IMR-90 (cell line): ENCODE results near the gene FOXO3. TPM values are rescaled to one million over a fixed set of nuclear protein-coding genes. Genes with fewer than 3 reads are reported as not detected.

Experiments used
- ATAC-seq: fragments of 200-7000 bp; cut with Tn5 transposase; 2 replicates; pipeline ENCODE4 v1.9.1; 2020; ENCODE audit warnings: low read depth, mild to moderate bottlenecking, moderate library complexity
- BruUV-seq: library from RNA; stranded (reverse); fragments of 400-500 nt; replicated peaks from 2 replicates; lab custom pipeline; 2021; lab: Mats Ljungman, UMichigan
- CTCF ChIA-PET: fragments of 300-600 bp; formaldehyde crosslinking; extraction: SDS; loops from one replicate; lab custom pipeline; 2021; ENCODE audit warnings: antibody characterized with exemption; lab: Yijun Ruan, JAX
- POLR2A ChIA-PET: fragments of 300-600 bp; sonication (Branson Sonifier 250); formaldehyde crosslinking; loops from one replicate; lab custom pipeline; 2022; ENCODE audit warnings: antibody characterized with exemption; ENCODE audit not compliant: unreplicated experiment; lab: Charles Lee
- DNase-seq: peaks from one replicate; pipeline ENCODE4 v3.0.0; 2013
- H2AFZ ChIP-seq: replicated peaks from 2 replicates; pipeline ENCODE3; 2013; ENCODE audit warnings: low read length, mild to moderate bottlenecking; ENCODE audit not compliant: poor library complexity
- H2AK5ac ChIP-seq: 2 replicates; pipeline ENCODE4 v1.6.1; 2013; ENCODE audit warnings: low read depth, low read length, inconsistent platforms
- H2AK9ac ChIP-seq: replicated peaks from 2 replicates; pipeline ENCODE3; 2013; ENCODE audit warnings: mild to moderate bottlenecking, low read depth, low read length, moderate library complexity; ENCODE audit not compliant: poor library complexity
- H2BK120ac ChIP-seq: 2 replicates; pipeline ENCODE4 v1.6.1; 2013; ENCODE audit warnings: low read depth, low read length, inconsistent platforms
- H2BK15ac ChIP-seq: 3 replicates; pipeline ENCODE4 v1.6.1; 2013; ENCODE audit warnings: low read depth, low read length, inconsistent platforms
- H2BK20ac ChIP-seq: 2 replicates; pipeline ENCODE4 v1.6.1; 2013; ENCODE audit warnings: low read depth, mild to moderate bottlenecking, inconsistent platforms, low read length, moderate library complexity
- H2BK5ac ChIP-seq: 2 replicates; pipeline ENCODE4 v1.6.1; 2013; ENCODE audit warnings: mild to moderate bottlenecking, low read depth, low read length, inconsistent platforms; ENCODE audit not compliant: poor library complexity, severe bottlenecking
- H3K14ac ChIP-seq: replicated peaks from 2 replicates; pipeline ENCODE4 v1.6.1; 2013; ENCODE audit warnings: low read depth, low read length, inconsistent platforms
- H3K18ac ChIP-seq: 2 replicates; pipeline ENCODE4 v1.6.1; 2013; ENCODE audit warnings: low read depth, low read length, control low read depth
- H3K23ac ChIP-seq: 2 replicates; pipeline ENCODE4 v1.6.1; 2013; ENCODE audit warnings: low read depth, low read length, inconsistent platforms
- H3K27ac ChIP-seq: 2 replicates; pipeline ENCODE4 v1.5.1; 2013; ENCODE audit warnings: mild to moderate bottlenecking, control low read depth, low read length; ENCODE audit not compliant: insufficient read depth
- H3K27me3 ChIP-seq: 2 replicates; pipeline ENCODE4 v1.6.1; 2013; ENCODE audit warnings: low read length; ENCODE audit not compliant: control insufficient read depth, insufficient read depth
- H3K36me3 ChIP-seq: 2 replicates; pipeline ENCODE4 v1.6.1; 2013; ENCODE audit warnings: low read length, mixed read lengths; ENCODE audit not compliant: control insufficient read depth, insufficient read depth
- H3K4ac ChIP-seq: 2 replicates; pipeline ENCODE4 v1.6.1; 2013; ENCODE audit warnings: low read depth, low read length, inconsistent platforms
- H3K4me1 ChIP-seq: 2 replicates; pipeline ENCODE4 v1.6.1; 2013; ENCODE audit warnings: low read length, mixed read lengths; ENCODE audit not compliant: control insufficient read depth, insufficient read depth
- H3K4me2 ChIP-seq: 2 replicates; pipeline ENCODE4 v1.6.1; 2013; ENCODE audit warnings: low read depth, mild to moderate bottlenecking, control low read depth, low read length, moderate library complexity
- H3K4me3 ChIP-seq: 2 replicates; pipeline ENCODE4 v1.5.1; 2013; ENCODE audit warnings: low read depth, mild to moderate bottlenecking, control low read depth, low read length, moderate library complexity; ENCODE audit not compliant: insufficient read depth
- H3K56ac ChIP-seq: 2 replicates; pipeline ENCODE4 v1.6.1; 2013; ENCODE audit warnings: low read length, inconsistent platforms; ENCODE audit not compliant: insufficient read depth; ENCODE audit errors: extremely low read depth
- H3K79me1 ChIP-seq, 2 experiments: 2 replicates each; pipeline ENCODE4 v1.6.1; 2013; ENCODE audit warnings: low read length in 2 of 2, inconsistent platforms in 1 of 2, low read depth in 1 of 2
- H3K9ac ChIP-seq: 2 replicates; pipeline ENCODE4 v1.6.1; 2013; ENCODE audit warnings: low read depth, low read length, control low read depth
- H3K9me1 ChIP-seq: 2 replicates; pipeline ENCODE4 v1.6.1; 2013; ENCODE audit warnings: low read length, inconsistent platforms; ENCODE audit not compliant: insufficient read depth
- H3K9me3 ChIP-seq: 2 replicates; pipeline ENCODE4 v1.6.1; 2013; ENCODE audit warnings: low read length; ENCODE audit not compliant: control insufficient read depth, insufficient read depth
- H4K20me1 ChIP-seq: 2 replicates; pipeline ENCODE4 v1.6.1; 2013; ENCODE audit warnings: low read length, inconsistent platforms; ENCODE audit not compliant: insufficient read depth
- H4K5ac ChIP-seq: 2 replicates; pipeline ENCODE4 v1.6.1; 2013; ENCODE audit warnings: mild to moderate bottlenecking, low read depth, low read length, control low read depth
- H4K8ac ChIP-seq, 2 experiments: 2 replicates each; pipeline ENCODE4 v1.6.1; 2013; ENCODE audit warnings: low read depth in 2 of 2, low read length in 2 of 2, control low read depth in 1 of 2, inconsistent platforms in 1 of 2
- H4K91ac ChIP-seq: 2 replicates; pipeline ENCODE4 v1.6.1; 2013; ENCODE audit warnings: low read depth, low read length, inconsistent platforms; ENCODE audit not compliant: insufficient read depth
- BHLHE40 ChIP-seq: fragments of 150-350 bp; IDR thresholded peaks from 2 replicates; pipeline ENCODE4 v1.6.1; 2016; ENCODE audit warnings: mild to moderate bottlenecking, low read depth, low read length
- CEBPB ChIP-seq: IDR thresholded peaks from 2 replicates; pipeline ENCODE4 v1.6.1; 2012; ENCODE audit warnings: low read depth, low read length, improper control_type of control experiment
- CHD1 ChIP-seq: IDR thresholded peaks from 2 replicates; pipeline ENCODE4 v1.6.1; 2012; ENCODE audit warnings: low read depth, low read length, improper control_type of control experiment
- ELK1 ChIP-seq: fragments of 150-350 bp; IDR thresholded peaks from 2 replicates; pipeline ENCODE4 v1.6.1; 2016; ENCODE audit warnings: low read depth, mild to moderate bottlenecking, low read length, moderate library complexity, borderline replicate concordance
- MAFK ChIP-seq: IDR thresholded peaks from 2 replicates; pipeline ENCODE4 v1.6.1; 2012; ENCODE audit warnings: low read depth, low read length, improper control_type of control experiment
- MAZ ChIP-seq: IDR thresholded peaks from 2 replicates; pipeline ENCODE4 v1.6.1; 2012; ENCODE audit warnings: low read depth, mild to moderate bottlenecking, low read length, improper control_type of control experiment, moderate library complexity, borderline replicate concordance
- MXI1 ChIP-seq: IDR thresholded peaks from 2 replicates; pipeline ENCODE4 v1.6.1; 2012; ENCODE audit warnings: low read depth, mild to moderate bottlenecking, low read length, moderate library complexity, borderline replicate concordance
- NFE2L2 ChIP-seq: fragments of 150-350 bp; IDR thresholded peaks from 2 replicates; pipeline ENCODE4 v1.6.1; 2016; ENCODE audit warnings: low read depth, mild to moderate bottlenecking, low read length
- POLR2A ChIP-seq: IDR thresholded peaks from 2 replicates; pipeline ENCODE4 v1.6.1; 2012; ENCODE audit warnings: mild to moderate bottlenecking, low read depth, low read length
- RAD21 ChIP-seq: IDR thresholded peaks from 2 replicates; pipeline ENCODE4 v1.6.1; 2012; ENCODE audit warnings: low read length, improper control_type of control experiment
- RCOR1 ChIP-seq: IDR thresholded peaks from 2 replicates; pipeline ENCODE4 v1.6.1; 2012; ENCODE audit warnings: mild to moderate bottlenecking, low read length, improper control_type of control experiment; ENCODE audit not compliant: insufficient replicate concordance
- WGBS, 2 experiments: methylation state at CpG; one replicate each; pipeline versions ENCODE4 v1.1.5 to v1.1.7; 2013; ENCODE audit warnings: missing lambda C conversion rate in 2 of 2; ENCODE audit not compliant: insufficient read length in 1 of 2; ENCODE audit errors: extremely low coverage in 2 of 2; 5-methylcytosine and 5-hydroxymethylcytosine counted together
- dilution Hi-C: fragments of 300-500 bp; cut with HindIII; formaldehyde crosslinking; loops from one replicate; pipeline ENCODE4 v1.14.3; 2018; ENCODE audit warnings: low sequenced_read_pairs; ENCODE audit not compliant: unreplicated experiment
- in situ Hi-C: fragments of 300-500 bp; cut with MboI; formaldehyde crosslinking; loops from 3 replicates; pipeline ENCODE4 v1.14.3; 2019; ENCODE audit warnings: low sequenced_read_pairs, inconsistent platforms, mixed read lengths
- intact Hi-C: fragments of 100-400 bp; cut with micrococcal nuclease; formaldehyde crosslinking; loops from 2 replicates; pipeline ENCODE4 v1.10.0; 2022
- polyA plus RNA-seq, 3 experiments: library from polyadenylated mRNA; depleted of rRNA; stranded (reverse); fragments of >200 nt; gene quantifications; 2 replicates each; pipeline ENCODE4 v1.2.3, GENCODE V29; 2012; ENCODE audit warnings: low replicate concordance in 1 of 3
- total RNA-seq: library from RNA; depleted of rRNA; stranded (reverse); fragments of >200 nt; gene quantifications from 2 replicates; pipeline ENCODE4 v1.2.3, GENCODE V29; 2012
- TF ChIP-seq, protein P1 (sequence below): conservative IDR thresholded peaks from 2 replicates; pipeline ENCODE4 v1.5.1; 2012; ENCODE audit warnings: mild to moderate bottlenecking, low read depth, low read length, improper control_type of control experiment

FOXO3 gene
- total and polyA plus RNA-seq, 2 of the 4 experiments (the other 2 are of a cell fraction): 17.5 to 38.7 TPM

- Histone ChIP-seq H3K23ac (no peak overlapping the region), H3K4me1 (no peaks in the 10 kb centered on the region), H4K8ac (no peak overlapping the region), H2AFZ (no peak overlapping the region), H3K4me2 (no peak overlapping the region), H3K4me3 (no peak overlapping the region), H3K9me1 (no peaks in the 10 kb centered on the region; the same call in 1 of the 2 replicates), H3K4ac (no peak overlapping the region), H2BK120ac (no peak overlapping the region), H2AK9ac (no peak overlapping the region), H3K9me3 (peaks cover 5% of the 10 kb centered on the region; the same call in 1 of the 2 replicates), H3K9ac (no peak overlapping the region), H3K18ac (no peak overlapping the region), H4K5ac (no peak overlapping the region), H2BK20ac (no peak overlapping the region), H4K91ac (no peak overlapping the region), H3K27ac (no peak overlapping the region), H3K36me3 (no peaks in the 10 kb centered on the region), H2AK5ac (no peak overlapping the region), H3K14ac (no peak overlapping the region), H2BK5ac (no peak overlapping the region), H4K20me1 (no peaks in the 10 kb centered on the region), H3K27me3 (no peaks in the 10 kb centered on the region), H3K56ac (no peak overlapping the region), H2BK15ac (no peak overlapping the region), H3K79me1 (no peaks in the 10 kb centered on the region)
- DNase-seq (no peak), ATAC-seq (no peak)
- ChIA-PET CTCF (no interaction called here), POLR2A (no interaction called here)
- no TSS peak for BruUV-seq
- dilution Hi-C loops: no loop called here
- no peak for TF ChIP-seq POLR2A
- TF ChIP-seq NFE2L2: no peak
- no peak for TF ChIP-seq BHLHE40
- TF ChIP-seq MAZ: no peak
- no peak for TF ChIP-seq MXI1
- no peak for TF ChIP-seq CHD1
- no peak for TF ChIP-seq RCOR1
- no peak for TF ChIP-seq RAD21
- no peak for TF ChIP-seq CEBPB
- no peak for TF ChIP-seq MAFK
- TF ChIP-seq ELK1: no peak
- TF ChIP-seq, protein P1, sequence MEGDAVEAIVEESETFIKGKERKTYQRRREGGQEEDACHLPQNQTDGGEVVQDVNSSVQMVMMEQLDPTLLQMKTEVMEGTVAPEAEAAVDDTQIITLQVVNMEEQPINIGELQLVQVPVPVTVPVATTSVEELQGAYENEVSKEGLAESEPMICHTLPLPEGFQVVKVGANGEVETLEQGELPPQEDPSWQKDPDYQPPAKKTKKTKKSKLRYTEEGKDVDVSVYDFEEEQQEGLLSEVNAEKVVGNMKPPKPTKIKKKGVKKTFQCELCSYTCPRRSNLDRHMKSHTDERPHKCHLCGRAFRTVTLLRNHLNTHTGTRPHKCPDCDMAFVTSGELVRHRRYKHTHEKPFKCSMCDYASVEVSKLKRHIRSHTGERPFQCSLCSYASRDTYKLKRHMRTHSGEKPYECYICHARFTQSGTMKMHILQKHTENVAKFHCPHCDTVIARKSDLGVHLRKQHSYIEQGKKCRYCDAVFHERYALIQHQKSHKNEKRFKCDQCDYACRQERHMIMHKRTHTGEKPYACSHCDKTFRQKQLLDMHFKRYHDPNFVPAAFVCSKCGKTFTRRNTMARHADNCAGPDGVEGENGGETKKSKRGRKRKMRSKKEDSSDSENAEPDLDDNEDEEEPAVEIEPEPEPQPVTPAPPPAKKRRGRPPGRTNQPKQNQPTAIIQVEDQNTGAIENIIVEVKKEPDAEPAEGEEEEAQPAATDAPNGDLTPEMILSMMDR: no peak
- in situ Hi-C loops: no loop called here
- intact Hi-C loops: no loop called here
- WGBS, 2 experiments: no CpG with 5 or more reads among the region's 5 CpGs
These were observed 160.6 kb downstream of the FOXO3 start for GRCh38 chr6:108721286-108721685.
